HG03060 (cell line): Measurements from ENCODE around the gene F9.
"Not testable (repeated sequence)": the region's sequence is repeated elsewhere in the genome, so short reads cannot be mapped to it uniquely, and the experiment has no call there.

Source experiments
- ATAC-seq: cut with Tn5 transposase; IDR thresholded peaks from one replicate; pipeline ENCODE4 v1.9.1; 2021; ENCODE audit warnings: low read depth, moderate number of reproducible peaks; ENCODE audit not compliant: unreplicated experiment

The F9 gene

DNA sequence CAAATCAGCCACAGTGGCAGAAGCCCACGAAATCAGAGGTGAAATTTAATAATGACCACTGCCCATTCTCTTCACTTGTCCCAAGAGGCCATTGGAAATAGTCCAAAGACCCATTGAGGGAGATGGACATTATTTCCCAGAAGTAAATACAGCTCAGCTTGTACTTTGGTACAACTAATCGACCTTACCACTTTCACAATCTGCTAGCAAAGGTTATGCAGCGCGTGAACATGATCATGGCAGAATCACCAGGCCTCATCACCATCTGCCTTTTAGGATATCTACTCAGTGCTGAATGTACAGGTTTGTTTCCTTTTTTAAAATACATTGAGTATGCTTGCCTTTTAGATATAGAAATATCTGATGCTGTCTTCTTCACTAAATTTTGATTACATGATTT lies at the start of gene F9:
Gene F9 (plus strand): TSS at position 190 of the 400 bp plus-strand sequence. CDS start 26 bp downstream, at position 216.
- no peak for ATAC-seq

DNA sequence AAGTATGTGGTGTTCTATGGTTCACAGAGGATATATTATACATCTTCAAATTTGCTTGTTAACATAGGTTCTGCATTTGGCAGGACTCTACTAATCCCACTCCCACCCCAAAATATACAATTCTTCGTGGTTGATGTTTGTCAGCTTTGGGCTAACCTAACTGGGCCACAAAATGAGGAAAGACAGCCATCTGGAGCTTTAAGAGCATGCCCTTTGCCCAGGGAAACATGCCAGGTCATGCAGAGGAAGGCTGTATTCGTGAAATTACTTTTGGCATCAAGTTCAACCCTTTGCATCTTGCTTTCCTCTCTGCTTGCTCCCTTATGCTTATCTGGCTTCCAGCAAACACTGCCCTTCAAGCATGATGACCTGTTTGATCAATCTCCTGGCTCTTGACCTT lies 46.8 kb upstream of the F9 start:
- ATAC-seq = no peak

DNA sequence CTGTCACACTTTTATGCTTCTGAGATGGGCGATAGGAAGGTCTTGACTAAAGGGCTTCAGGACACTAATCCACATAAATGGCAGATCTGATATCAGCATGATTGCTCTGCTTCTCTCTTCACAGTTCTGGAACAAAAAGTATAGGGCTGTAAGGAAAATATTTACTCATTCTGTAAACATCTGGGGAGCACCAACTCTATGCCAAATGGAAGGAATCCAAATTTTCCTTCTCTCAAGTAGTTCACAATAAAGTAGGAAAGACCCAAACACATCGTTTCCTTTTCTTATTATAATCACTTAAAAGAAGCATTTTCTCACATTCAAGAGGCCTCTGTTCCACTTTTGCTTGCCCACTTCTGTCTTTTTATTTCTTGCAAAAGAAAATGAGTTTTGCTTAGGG lies 45.9 kb upstream of the F9 start:
- ATAC-seq = no peak

DNA sequence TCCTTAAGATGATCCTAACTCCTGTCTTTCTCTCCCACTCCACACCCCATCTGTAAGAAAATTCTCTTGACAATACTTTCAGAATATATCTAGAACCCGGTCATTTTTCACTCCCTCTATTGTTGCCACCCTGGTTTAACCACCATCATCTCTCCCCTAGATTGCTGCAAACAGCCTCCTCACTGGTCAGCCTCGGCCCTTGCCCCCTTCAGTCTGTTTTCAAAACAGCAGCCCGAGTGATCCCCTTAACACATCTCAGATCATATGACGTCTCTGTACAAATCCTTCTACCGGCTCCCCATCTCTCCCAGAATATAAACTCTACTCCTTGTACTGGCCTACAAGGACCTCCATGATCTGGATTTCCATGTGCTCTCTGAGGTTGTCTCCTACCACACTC lies 35.2 kb upstream of the F9 start:
- no peak for ATAC-seq

DNA sequence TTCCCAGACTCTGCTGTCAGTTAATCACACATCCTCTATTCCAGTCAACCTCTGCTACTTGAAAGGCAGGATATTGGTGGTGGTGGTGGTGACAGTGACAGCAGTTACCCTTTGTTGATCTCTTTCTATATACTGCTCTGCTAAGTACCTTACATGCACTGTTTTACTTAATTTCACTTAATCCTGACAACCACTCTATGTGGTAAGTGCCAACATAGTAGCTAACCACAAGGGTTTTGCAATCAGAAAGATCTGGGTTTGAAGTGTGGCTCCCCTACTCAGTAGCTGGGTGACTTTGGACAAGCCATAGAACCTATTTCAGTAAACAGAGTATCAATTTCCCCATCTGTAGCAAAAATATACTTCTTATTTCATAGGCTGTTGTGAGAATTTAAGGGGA lies 24.2 kb upstream of the F9 start:
- ATAC-seq = no peak

DNA sequence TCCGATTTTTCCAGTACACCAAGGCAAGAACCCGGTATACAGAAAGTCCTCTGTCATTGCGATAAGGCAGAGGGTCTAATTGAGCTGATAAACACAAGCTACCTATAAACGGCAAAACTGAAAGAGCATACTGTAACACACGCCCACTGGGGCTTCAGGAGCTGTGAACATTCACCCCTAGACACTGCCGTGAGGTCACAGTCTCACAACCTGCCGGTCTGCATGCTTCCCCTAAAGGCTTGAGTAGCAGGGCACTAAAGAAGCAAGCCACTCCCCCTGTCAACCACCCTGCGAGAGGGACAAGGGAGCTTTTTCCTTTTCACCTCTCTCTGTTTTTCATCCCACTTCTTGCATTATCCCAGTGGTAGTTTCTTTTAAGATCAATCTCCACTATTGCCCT lies 22.4 kb upstream of the F9 start:
- no peak for ATAC-seq

DNA sequence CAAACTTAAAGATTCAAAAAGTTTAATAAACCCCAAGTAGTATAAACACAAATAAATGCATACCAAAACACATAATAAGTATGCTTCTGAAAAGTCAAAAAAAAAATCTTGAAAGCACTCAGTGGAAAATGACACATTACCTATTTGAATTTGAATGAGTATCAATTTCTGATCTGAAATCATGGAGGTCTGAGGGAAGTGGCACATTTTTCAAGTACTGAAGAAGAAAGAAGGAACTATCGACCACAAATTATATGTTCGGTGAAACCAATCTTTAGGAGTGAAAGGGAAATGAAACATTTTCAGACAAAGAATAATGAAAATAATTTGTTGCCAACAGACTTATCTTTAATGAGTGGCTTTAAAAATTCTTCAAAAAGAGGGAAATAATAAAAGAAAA lies 12.1 kb upstream of the F9 start:
- ATAC-seq = no peak

DNA sequence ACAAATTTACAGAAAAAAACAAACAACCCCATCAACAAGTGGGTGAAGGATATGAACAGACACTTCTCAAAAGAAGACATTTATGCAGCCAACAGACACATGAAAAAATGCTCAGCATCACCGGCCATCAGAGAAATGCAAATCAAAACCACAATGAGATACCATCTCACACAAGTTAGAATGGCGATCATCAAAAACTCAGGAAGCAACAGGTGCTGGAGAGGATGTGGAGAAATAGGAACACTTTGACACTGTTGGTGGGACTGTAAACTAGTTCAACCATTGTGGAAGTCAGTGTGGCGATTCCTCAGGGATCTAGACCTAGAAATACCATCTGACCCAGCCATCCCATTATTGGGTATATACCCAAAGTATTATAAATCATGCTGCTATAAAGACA lies 1.7 kb upstream of the F9 start:
- not testable (repeated sequence) for ATAC-seq

DNA sequence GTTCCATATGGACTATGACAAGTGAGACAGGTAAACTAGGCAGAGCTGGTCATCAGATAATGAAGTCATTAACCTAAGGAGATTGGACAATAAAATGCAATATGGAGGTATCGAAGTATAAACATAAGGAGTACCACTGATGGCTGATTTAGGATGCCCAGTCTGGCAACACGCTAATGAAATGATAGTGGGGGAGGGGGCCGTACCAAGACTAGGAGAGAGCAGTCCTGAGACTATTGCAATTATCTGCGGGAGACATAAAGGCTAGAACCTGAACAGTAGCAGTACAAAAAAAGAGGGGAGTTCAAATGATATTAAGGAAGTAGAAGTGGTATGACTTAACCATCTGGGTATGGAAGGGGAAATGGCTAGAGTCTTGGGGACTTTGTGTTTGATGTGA lies 2.3 kb downstream of the F9 start:
- ATAC-seq = no peak

DNA sequence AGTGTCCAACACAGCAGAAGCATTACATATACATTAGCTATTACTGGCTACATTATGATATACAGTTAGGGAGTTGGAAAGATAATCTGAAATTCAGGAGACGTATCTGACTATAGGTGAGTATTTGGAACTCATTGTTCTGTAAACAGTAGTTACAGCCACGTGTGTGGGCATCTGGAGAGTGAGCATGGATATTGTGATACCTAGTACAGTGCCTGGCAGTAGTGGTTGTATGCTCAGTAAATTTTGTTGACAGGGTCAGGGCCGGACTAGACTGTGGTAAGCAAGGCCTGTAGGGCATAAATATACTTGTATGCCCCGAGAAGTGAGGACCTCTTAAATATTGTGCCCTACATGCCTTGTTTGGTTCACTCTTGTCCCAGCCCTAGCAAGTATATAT lies 2.9 kb downstream of the F9 start:
- no peak for ATAC-seq

DNA sequence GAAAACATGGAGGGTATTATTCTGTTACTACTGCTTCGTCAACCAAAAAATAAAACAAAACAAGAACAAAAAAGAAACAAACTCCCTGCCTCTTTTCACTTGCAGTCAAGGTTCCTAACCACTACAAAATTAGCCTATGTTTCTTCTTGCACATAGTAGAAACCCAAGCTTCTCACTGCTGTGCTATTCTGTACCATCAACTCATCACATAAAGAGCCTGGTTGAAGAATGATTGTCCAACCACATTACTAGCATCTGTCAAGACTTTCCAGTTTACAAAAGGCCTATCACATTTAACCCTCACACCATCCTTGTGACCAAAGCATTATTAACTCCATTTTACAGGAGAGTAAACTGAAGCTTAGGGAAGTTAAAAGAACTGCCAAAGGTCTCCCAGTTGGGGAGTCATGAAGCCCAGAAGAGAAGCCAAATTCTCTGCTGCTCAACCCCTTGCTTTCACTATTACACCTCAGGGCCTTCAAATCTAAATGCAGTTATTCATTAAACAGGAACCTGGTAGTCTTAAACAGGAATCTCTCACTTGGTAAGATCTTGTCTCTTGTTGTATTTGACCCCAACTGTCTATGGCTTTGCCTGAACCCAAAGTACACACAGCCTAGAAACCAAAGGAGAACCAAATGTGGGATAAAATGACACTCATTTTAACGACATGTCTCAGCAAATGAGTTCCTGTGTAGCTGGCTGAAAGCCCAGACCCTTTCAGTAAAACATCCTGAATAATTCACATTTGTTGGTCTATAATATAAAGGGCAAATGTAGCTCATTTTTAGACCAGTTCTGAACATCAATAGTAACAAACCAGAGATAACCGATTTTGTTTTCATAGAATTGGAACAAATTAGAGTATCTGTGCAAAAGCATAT lies 8.6 kb downstream of the F9 start:
- peak; percentile 89 for ATAC-seq

DNA sequence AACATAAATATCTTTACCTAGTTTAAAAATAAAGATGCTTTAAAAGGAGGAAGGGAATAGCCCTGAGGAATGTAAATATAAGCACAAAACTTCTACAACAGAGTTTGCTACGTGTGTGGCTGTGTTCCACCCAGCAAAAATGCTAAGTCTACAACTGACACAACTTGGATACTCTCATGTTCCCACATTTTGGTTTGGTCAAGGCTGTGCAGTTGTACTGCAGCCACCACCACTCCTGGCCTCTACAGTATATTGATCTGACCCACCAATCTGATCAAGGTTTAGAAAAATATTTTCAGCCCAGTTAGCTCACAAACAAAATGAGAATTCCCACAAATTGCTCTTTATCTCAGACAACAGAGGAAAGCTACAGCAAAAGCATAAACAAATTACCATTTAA lies 12.1 kb downstream of the F9 start:
- ATAC-seq = no peak

DNA sequence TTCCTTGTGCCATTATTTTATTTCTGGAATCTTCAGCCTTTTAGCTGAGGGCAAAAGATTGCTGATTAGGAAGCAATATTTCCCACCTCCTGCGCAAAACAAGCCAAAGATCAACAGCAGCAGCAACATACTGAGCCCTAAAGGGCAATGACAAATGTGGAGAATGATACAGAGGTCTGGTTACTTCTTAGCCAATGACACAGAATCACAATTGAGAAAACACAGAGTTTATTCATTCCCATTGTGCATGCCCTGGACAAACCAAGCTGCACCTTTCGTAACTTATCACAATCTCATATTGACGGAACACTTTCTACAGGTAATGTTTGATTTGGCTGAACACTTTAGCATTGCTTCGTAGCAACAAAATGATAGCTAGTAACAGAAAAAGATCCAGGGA lies 13.4 kb downstream of the F9 start:
- no peak for ATAC-seq

DNA sequence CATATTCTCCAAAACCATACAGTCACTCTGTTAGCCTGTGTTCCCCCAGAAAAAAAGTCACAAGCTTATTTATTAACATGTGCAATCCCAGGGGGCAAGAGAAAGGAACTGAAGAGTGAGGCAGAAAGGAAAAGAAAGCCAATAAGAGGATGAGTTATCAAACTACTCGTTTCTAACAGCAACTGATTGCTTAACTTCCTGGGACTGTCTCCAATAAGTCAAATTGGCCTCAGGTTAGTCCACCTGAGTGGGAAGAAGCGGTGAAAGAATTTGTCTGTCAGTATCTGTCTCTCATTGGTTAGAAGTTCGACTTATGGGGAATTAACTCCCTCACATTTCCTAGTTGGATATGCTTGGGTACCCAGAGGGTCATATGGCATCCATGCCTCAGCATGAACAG lies 14.1 kb downstream of the F9 start:
- no peak for ATAC-seq

DNA sequence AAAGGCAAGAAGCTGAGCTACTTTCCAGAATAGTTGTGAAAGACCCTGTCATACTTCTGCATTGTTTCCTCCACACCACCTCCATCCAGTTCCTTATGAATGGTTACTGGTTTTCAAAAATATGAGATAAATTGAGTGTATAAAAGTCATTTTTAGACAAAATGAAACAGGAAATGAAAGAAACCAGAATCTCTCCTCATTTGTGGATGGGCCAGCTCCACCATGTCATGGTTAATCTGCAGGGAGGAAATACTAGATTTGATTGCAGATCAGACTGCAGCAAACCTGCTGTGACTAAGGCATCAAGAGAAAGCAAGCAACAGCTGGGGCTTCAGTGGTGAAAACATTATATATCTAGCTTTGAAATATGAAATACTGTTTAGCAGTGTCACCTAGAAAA lies 23.8 kb downstream of the F9 start:
- ATAC-seq = peak; percentile 17

DNA sequence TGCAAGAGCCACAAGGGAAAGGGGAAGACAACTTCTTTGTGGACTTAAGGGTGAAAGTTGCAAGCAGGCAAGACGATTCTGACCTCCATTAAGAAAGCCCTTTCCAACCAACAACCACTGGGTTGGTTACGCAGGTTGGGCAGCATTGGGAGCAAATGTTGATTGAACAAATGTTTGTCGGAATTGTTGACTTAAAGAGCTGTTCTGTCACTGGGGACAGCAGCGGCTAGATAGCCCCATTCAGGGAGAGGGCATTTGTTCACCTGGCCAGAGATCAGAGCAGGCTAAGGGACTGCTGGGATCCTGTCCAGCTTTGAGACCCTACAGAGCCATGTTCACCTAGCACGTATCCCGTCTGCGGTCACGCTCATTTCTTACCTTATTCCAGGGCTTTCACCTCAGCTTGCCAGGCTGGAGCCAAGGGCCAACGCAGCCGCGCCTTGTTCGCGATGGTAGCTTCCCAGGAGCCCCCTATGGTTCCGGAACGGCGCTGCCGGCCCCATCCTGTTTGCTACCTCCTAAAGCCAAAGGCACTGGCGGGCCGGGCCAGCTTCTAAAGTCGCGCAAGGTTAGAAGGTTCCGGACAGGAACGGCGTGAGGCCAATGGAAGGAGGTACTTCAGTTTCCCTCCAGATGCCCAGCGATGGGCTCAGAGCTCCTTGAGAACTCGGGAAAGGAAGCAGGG lies 24.6 kb downstream of the F9 start:
- ATAC-seq = no peak

DNA sequence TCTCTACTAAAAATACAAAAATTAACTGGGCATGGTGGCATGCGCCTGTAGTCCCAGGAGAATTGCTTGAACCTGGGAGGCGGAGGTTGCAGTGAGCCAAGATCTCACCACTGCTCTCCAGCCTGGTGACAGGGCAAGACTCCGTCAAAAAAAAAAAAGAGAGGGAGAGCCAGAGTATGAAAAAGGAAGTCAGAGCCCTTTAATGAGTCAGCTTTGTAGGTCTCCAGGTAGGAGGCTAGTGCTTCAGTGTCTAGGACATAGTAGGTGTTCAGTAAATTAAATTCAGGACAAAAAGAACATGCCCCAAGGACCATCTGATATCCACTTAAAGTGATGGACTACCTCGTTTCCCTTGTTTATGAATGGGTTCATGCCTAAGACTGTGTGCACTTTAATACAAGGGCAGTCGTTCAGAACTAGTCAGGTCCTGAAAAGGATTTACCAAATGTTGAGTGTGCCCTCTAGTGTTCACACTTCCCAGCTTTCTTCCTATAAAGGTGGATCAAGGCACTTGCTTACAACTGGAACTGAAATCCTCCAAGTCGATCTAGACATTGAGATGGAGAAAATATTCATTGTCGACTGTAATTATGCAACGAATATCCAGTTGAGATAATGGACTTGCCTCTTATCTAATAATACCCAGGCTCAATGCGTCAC lies 29.0 kb downstream of the F9 start:
- peak; percentile 73 for ATAC-seq

DNA sequence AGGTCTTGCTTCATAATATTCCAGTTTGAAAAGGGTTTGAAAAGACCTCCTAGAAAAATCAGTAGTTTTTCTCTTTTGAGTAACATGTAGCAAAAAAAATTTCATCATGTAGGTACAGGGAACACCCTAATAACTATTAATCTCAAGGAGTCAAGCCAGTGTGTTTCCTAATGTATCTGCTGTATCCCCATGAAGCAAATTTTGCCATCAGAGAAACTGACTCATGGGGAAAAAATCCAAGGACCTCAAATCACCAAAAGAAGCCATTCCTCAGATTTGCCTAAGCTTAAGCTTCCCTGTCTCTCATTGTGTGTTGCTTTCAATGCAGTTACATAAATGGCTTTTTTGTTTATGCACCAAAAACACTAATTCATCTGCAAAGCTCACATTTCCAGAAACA lies 29.7 kb downstream of the F9 start:
- ATAC-seq = no peak

DNA sequence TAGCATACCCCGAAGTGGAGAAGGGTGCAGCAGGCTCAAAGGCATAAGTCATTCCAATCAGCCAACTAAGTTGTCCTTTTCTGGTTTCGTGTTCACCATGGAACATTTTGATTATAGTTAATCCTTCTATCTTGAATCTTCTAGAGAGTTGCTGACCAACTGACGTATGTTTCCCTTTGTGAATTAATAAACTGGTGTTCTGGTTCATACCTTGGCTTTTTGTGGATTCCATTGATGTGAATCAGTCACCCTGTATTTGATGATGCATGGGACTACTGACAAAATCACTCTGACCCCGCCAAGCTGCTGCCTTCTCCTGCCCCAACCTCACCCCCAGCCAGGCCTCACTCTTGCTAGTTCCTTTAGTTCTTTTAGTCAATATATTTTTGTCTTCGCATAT lies 32.7 kb downstream of the F9 start:
- no peak for ATAC-seq

DNA sequence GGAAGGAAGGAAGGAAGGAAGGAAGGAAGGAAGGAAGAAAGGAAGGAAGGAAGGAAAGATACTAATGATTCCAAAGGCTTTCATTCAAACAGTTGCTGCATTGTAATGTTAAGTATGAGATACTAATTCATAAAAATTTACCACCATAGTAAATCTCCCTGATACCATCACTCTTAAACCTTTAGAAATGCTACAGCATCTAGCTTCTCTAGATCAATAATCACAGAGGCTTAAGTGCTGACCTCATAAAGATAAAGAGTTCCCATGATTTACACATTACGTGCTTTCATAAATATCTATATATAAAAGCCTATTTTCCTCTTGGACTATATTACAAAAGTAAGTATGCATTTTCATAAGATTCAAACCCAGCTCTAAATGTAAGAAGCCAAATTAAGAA lies 36.4 kb downstream of the F9 start:
- ATAC-seq = no peak

DNA sequence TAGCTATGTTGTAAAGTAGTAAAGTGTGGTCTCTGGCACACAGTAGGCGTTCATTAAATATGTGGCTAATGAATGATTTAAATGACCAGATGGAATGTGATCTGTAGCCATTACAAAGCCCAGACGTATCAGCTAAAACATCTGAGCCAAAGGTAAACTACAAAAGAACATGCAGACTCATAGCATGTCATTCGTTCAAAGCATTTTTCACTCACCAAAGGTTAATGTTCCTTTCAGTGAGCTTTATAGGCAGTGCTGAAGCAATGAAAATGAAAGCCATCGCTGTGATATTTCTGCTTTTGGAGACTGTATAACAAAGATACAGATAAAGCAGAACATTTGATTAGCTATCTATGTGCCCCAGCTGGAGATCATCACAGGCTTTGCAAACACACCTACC lies 50.5 kb downstream of the F9 start:
- no peak for ATAC-seq

DNA sequence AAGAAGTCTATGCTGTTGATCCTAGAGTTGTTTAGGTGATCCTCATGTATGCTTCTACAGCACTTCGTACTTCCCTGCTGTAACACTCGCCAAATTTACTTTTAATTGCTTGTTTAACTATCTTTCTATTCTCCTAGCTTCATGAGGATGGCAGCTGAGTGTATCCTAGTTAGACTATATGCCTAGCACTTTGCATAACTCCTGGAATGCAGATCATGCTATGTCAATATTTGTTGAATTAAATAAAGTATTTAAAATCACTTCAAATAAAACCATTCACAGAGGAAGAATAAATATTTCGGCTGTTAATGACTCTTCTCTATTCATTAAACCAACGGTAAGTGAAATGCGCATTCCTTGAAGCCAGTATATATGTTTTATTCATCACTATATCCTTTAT lies 55.1 kb downstream of the F9 start:
- no peak for ATAC-seq
